Osteocyte (in vitro differentiated cells): ENCODE data around the gene RAD23B. TPM values are rescaled to one million over a fixed set of nuclear protein-coding genes. Genes with fewer than 3 reads are reported as not detected.
A peak's percentile ranks its signal among the peaks of the same experiment; 100 is the strongest.

Experiments
- DNase-seq: peaks from one replicate; pipeline ENCODE4 v3.0.0; 2021; ENCODE audit warnings: mixed read lengths; ENCODE audit not compliant: unreplicated experiment; ENCODE audit errors: extremely low spot score
- H3K27ac Mint-ChIP-seq: one replicate; pipeline ENCODE4 v1.8.0; 2021; ENCODE audit warnings: mild to moderate bottlenecking, mixed read lengths; ENCODE audit not compliant: unreplicated experiment
- H3K27me3 Mint-ChIP-seq: one replicate; pipeline ENCODE4 v1.8.0; 2021; ENCODE audit warnings: mixed read lengths; ENCODE audit not compliant: unreplicated experiment
- H3K36me3 Mint-ChIP-seq: one replicate; pipeline ENCODE4 v1.8.0; 2021; ENCODE audit warnings: mixed read lengths; ENCODE audit not compliant: unreplicated experiment
- H3K4me1 Mint-ChIP-seq: one replicate; pipeline ENCODE4 v1.8.0; 2021; ENCODE audit warnings: mixed read lengths; ENCODE audit not compliant: unreplicated experiment
- H3K4me3 Mint-ChIP-seq: one replicate; pipeline ENCODE4 v1.8.0; 2021; ENCODE audit warnings: mild to moderate bottlenecking, moderate library complexity, mixed read lengths; ENCODE audit not compliant: unreplicated experiment
- H3K9me3 Mint-ChIP-seq: one replicate; pipeline ENCODE4 v1.8.0; 2021; ENCODE audit warnings: mixed read lengths; ENCODE audit not compliant: unreplicated experiment
- CTCF ChIP-seq: fragments of 200-600 bp; sonication (generic); IDR thresholded peaks from 2 replicates; pipeline ENCODE4 v1.5.0; 2021; ENCODE audit warnings: antibody characterized with exemption, mild to moderate bottlenecking, moderate library complexity
- total RNA-seq: library from RNA; stranded (reverse); gene quantifications from 2 replicates; pipeline ENCODE4 v1.2.1, GENCODE V29; 2021

Gene RAD23B
- total RNA-seq, 1 donor from 2014 or later = 125 TPM

DNA sequence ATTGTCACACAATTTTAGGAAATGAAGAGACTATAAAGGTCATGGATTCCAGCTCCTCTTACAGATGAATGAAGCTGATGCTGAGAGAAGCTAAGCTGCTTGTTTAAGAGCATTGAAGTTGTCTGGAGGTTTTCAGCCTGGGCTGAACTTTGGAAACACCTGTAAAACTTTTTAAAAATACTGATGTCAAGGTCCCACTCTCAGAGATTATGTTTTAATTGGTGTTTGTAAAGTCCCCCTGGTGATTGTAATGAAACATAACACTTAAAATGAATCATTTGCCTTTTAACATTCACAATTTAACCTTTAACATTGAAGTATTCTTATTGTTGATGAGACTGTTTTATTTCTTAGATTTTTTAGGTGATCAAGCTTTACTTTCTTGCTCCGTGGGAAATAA lies 16.4 kb downstream of the RAD23B start:
- no peak overlapping the region for H3K4me3 Mint-ChIP-seq
- H3K9me3 Mint-ChIP-seq = no peaks in the 10 kb centered on the region
- no peak for DNase-seq
- TF ChIP-seq CTCF = peak; percentile 24
- H3K27me3 Mint-ChIP-seq = no peaks in the 10 kb centered on the region
- peaks cover 5% of the 10 kb centered on the region for H3K36me3 Mint-ChIP-seq
- peaks cover 57% of the 10 kb centered on the region for H3K4me1 Mint-ChIP-seq
- H3K27ac Mint-ChIP-seq = peak overlapping the region; percentile 14

GRCh38 chr9:107306308-107306707 lies 23.2 kb downstream of the RAD23B start:
- no peak overlapping the region for H3K27ac Mint-ChIP-seq
- no peak for DNase-seq
- H3K4me1 Mint-ChIP-seq = peaks cover 18% of the 10 kb centered on the region
- H3K36me3 Mint-ChIP-seq = peaks cover 36% of the 10 kb centered on the region
- no peaks in the 10 kb centered on the region for H3K27me3 Mint-ChIP-seq
- H3K4me3 Mint-ChIP-seq = no peak overlapping the region
- H3K9me3 Mint-ChIP-seq = no peaks in the 10 kb centered on the region
- TF ChIP-seq CTCF = no peak

DNA sequence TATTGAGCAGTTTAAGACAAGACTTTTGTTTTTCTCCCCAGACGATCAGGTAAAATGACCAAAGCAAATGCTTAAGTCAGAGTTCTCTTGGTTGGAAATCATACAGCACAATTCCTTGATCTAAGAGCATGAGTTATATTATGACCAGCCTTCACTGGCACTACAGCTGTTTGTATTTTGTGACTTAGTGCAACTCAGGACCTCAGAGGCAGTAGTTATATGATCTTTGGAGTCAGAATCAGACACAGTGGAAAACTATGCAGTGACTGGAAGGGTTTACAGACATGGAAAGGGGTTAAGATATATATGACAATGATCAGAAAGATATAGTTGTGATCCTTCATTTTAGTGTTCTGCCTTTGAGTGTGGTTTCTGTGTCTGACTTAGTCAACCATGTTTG lies 24.3 kb downstream of the RAD23B start:
- peaks cover 39% of the 10 kb centered on the region for H3K36me3 Mint-ChIP-seq
- H3K9me3 Mint-ChIP-seq = no peaks in the 10 kb centered on the region
- no peak overlapping the region for H3K27ac Mint-ChIP-seq
- no peak overlapping the region for H3K4me3 Mint-ChIP-seq
- no peak for DNase-seq
- H3K27me3 Mint-ChIP-seq = no peaks in the 10 kb centered on the region
- TF ChIP-seq CTCF = no peak
- peaks cover 11% of the 10 kb centered on the region for H3K4me1 Mint-ChIP-seq

GRCh38 chr9:107308461-107308860 lies 25.4 kb downstream of the RAD23B start:
- no peak for TF ChIP-seq CTCF
- Mint-ChIP-seq H3K27me3 (no peaks in the 10 kb centered on the region), H3K4me1 (peaks cover 11% of the 10 kb centered on the region), H3K27ac (no peak overlapping the region), H3K36me3 (peaks cover 49% of the 10 kb centered on the region), H3K9me3 (no peaks in the 10 kb centered on the region), H3K4me3 (no peak overlapping the region)
- DNase-seq = no peak

- no peak overlapping the region for H3K27ac Mint-ChIP-seq
- TF ChIP-seq CTCF = no peak
- no peaks in the 10 kb centered on the region for H3K9me3 Mint-ChIP-seq
- H3K4me1 Mint-ChIP-seq = peaks cover 11% of the 10 kb centered on the region
- H3K27me3 Mint-ChIP-seq = no peaks in the 10 kb centered on the region
- peaks cover 54% of the 10 kb centered on the region for H3K36me3 Mint-ChIP-seq
- DNase-seq = no peak
- H3K4me3 Mint-ChIP-seq = no peak overlapping the region
Observed at GRCh38 chr9:107309271-107309670, 26.2 kb downstream of the RAD23B start.
